RCC 7860 (cell line): ENCODE data around the gene TAF1B.
"Not testable (repeated sequence)": the region's sequence is repeated elsewhere in the genome, so short reads cannot be mapped to it uniquely, and the experiment has no call there.

Experiments
- DNase-seq: peaks from one replicate; pipeline ENCODE4 v3.0.0-alpha.2; 2015; ENCODE audit warnings: low spot score
- FAIRE-seq: peaks from 2 replicates; lab custom pipeline; 2012; peaks lifted over from hg19 to GRCh38; lab: Jason Lieb, UNC

TAF1B gene

DNA sequence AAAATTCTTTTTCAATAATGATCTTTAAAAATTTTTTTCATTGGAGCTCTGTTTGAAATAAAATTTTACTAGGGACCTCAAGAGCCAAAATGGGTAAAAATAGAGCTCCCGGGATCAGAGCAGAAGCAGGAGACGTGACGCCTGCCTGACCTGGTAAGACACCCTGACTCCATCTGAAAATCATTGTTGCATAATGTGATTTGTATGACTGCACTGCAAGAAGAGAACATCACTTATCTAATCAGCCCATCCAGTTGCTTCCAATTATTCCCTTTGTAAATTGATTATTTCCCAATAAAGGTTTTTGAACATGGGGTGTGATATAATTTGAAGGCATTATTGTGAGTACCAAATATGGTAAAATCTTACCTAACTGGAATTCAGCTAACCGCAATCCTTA is 17.1 kb upstream of the TAF1B start:
- no peak for DNase-seq
- no peak for FAIRE-seq

DNA sequence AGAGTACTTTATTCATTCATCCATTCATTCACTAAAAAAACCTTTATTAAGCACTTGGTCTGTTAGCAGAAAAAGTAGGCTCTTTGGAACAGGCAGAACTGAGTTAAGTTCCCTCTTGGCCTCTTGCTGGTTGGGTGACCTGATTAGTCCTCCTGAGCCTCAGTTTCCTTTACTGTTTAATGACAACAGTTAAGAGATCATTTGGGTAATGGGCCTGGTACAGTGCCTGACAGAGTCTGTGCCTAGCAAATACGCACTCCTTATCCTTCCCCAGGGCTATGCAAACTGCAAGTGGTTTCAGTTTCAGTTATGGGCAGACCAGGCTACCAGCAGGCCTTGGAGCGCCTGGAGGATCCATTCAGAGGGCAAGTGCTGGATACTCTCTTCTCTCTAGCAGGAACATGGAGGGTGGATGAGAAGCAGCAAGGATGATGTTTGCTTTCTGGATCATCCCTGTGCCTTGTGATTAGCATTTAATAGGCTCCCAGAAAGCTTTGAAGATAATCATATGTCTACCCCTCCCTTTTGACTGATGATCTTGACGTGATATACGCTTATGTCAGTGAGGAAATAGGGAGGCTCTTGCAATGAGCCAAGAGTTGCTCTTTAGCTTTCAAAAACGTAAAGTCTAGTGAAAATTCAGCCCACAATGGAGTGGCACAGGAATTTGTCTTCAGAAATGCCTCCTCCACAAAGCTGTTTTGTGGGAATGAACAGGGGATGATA is 12.4 kb upstream of the TAF1B start:
- DNase-seq: no peak
- FAIRE-seq: no peak

- DNase-seq: no peak
- no peak for FAIRE-seq
Measured at GRCh38 chr2:9831670-9832069, 11.6 kb upstream of the TAF1B start.

GRCh38 chr2:9832586-9832985 is 10.7 kb upstream of the TAF1B start:
- FAIRE-seq (no peak), DNase-seq (no peak)

GRCh38 chr2:9835068-9835467 is 8.2 kb upstream of the TAF1B start:
- not testable (repeated sequence) for FAIRE-seq, DNase-seq

- DNase-seq (no peak), FAIRE-seq (no peak)
Measured at GRCh38 chr2:9836074-9836473, 7.2 kb upstream of the TAF1B start.

DNA sequence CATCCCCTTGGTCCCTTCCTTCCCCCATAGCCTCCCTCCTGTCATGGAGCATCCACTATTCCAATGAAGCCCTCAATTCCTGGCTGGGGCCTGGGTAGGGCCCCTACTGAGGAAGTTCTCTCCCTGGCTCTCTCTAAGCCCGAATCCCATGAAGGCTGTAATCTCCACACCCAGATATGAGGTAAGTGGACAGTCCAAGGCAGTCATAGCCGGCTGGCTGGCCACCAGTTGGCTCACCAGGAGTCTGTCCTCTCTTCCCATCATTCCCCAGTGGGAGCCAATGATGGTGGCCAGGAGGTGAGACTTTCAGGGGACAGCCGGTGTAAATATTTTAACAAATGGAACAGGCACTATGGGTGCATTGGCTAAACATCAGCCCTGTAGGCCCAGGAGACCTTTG is 6.8 kb upstream of the TAF1B start:
- FAIRE-seq (no peak), DNase-seq (no peak)

- no peak for DNase-seq
- no peak for FAIRE-seq
Measured at GRCh38 chr2:9837451-9837850, 5.8 kb upstream of the TAF1B start.

DNA sequence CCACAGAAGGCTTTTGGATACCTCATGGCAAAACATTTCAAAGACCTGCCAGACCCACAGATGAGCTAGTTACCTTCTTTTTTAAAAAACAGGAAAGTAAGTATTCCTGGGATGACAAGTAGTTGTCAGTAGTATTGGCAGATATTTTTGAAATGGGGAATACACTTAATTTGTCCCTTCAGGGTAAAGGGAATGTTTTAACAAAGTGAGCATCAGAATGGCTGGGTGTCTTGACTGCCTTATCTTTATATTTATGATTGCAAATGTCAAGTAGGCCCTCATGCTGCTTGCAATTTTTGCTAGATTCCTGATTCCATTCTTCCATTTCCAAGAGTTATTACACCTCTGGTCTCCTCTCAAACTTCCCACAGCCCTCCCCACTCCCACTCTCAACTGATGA is 4.9 kb upstream of the TAF1B start:
- DNase-seq: no peak
- no peak for FAIRE-seq

- FAIRE-seq: no peak
- DNase-seq: no peak
Measured at GRCh38 chr2:9842487-9843228, 616 bp upstream of the TAF1B start.

- no peak for DNase-seq
Measured at GRCh38 chr2:9844036-9844483, 786 bp downstream of the TAF1B start.

DNA sequence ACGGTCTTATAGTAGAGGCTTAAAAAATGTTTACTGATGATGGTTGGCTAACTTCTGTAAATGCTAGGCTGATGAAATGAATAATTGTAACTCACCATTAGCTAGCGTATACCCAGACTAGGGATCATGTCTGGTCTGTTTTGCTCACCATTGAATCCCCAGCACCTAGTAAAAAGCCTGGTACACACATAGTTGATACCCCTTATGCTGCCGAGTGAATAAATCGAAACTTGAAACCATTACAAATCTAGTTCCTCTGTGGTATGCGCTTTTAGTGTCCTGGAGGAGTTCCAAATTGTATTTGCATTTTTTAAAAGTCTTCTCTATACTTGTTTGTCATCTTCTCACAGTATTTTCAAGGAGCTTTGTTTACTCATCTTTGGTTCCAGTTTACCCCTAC is 1.3 kb downstream of the TAF1B start:
- no peak for FAIRE-seq
- no peak for DNase-seq

More at GRCh38 chr2:9844036-9844483, 786 bp downstream of the TAF1B start:
- FAIRE-seq: no peak

GRCh38 chr2:9846554-9846953 is 3.3 kb downstream of the TAF1B start:
- DNase-seq (no peak), FAIRE-seq (no peak)

DNA sequence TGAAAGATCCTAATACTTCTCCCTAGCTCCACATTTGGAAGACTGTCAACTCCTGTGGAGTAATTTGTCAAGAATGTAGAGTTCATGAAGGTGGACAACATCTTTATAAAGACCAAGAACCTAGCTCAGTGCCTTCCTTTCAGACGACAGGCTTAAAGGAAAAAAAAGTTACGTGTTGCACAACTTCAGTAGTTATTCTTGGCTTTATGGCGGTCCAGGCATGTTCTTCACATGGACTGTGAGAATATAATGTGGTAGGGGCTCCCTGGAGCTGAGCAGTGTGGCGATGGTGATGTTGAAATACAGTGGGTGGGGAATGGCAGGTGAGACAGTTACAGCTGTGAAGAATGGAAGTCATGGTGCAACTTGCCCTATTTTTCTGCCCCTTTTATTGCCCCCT is 3.9 kb downstream of the TAF1B start:
- FAIRE-seq (no peak), DNase-seq (no peak)

DNA sequence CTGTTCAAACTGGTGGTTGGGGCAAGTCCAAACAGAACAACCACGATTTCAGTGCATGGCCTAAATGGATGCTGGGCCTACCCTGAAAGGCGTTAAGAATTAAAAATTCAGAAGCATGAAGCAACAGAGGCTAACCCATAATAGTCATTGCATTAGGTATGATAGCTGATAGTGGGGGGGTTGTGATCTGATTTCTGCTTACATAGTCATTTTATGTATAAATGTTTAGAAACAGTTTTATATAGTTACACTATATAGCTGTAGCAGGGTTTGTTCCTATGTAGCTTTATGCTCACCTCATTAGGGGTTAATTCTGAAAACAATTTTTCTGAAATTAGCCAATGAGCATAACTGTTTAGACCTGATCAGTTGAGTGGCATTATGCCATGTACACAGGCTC is 9.6 kb downstream of the TAF1B start:
- no peak for DNase-seq
- no peak for FAIRE-seq

DNA sequence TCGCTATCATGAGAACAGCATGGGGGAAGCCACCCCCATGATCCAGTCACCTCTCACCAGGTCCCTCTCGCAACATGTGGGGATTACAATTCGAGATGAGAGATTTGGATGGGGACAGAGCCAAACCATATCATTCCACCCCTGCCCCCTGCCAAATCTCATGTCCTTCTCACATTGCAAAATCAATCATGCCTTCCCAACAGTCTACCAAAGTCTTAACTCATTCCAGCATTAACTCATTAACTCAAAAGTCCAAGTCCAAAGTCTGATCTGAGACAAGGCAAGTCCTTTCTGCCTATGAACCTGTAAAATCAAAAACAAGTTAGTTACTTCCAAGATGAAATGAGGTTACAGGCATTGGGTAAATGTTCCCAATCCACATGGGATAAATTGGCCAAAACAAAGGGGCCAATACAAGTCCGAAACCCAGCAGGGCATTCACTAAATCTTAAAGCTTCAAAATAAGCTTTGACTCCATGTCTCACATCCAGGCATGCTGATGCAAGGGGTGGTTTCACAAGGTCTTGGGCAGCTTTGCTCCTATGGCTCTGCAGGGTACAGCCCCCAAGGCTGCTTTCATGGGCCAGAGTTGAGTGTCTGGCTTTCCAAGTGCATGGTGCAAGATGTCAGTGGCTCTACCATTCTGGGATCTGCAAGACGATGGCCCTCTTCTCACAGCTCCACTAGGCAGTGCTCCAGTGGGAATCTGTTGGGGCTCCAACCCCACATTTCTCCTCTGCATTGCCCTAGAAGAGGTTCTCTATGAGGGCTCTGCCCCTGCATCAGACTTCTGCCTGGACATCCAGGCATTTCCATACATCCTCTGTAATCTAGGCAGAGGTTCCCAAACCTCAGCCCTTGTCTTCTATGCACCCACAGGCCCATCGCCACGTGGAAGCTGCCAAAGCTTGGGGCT is 14.8 kb downstream of the TAF1B start:
- FAIRE-seq (no peak), DNase-seq (no peak)

DNA sequence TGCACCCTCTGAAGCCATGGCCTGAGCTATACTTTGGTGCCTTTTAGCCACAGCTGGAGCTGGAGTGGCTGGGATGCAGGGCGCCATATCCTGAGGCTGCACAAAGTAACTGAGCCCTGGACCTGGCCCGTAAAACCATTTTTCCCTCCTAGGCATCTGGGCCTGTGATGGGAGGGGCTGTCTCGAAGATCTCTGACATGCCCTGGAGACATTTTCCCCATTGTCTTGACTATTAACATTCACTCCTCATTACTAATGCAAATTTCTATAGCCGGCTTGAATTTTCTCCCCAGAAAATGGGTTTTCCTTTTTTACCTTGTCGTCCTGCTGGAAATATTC is 15.4 kb downstream of the TAF1B start:
- no peak for FAIRE-seq
- no peak for DNase-seq

DNA sequence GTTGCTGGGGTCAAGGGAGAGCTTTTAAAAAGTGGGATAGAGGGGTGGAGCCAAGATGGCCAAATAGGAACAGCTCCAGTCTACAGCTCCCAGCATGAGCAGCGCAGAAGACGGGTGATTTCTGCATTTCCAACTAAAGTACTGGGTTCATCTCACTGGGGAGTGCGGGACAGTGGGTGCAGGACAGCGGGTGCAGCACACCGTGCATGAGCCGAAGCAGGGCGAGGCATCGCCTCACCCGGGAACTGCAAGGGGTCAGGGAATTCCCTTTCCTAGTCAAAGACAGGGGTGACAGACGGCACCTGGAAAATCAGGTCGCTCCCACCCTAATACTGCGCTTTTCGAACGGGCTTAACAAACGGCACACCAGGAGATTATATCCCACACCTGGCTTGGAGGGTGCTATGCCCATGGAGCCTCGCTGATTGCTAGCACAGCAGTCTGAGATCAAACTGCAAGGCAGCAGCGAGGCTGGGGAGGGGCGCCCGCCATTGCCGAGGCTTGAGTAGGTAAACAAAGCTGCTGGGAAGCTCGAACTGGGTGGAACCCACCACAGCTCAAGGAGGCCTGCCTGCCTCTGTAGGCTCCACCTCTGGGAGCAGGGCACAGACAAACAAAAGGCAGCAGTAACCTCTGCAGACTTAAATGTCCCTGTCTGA is 17.8 kb downstream of the TAF1B start:
- not testable (repeated sequence) for FAIRE-seq

GRCh38 chr2:9867881-9868280 is 24.6 kb downstream of the TAF1B start:
- no peak for FAIRE-seq

More for the DNA sequence above, 17.8 kb downstream of the TAF1B start:
- DNase-seq: not testable (repeated sequence)

GRCh38 chr2:9873337-9873736 is 30.1 kb downstream of the TAF1B start:
- FAIRE-seq: no peak

More at GRCh38 chr2:9867881-9868280, 24.6 kb downstream of the TAF1B start:
- no peak for DNase-seq

DNA sequence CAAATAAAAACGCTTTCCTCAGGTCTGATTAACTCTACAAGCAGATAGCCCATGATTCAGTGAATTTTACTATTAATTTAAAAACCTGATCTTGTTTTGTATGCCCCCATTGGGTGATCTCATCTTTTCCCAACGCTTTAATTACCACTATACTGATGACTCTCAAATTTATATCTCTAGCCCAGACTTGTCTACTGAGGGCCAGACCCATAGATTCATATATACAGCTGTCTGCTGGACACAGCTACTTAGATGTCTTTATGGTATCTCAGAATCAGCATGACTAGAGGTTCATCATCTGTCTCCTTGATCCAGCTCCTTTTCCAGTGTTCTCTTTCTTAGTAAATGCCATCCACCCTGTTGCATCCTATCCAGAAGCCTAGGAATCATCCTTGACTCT is 33.8 kb downstream of the TAF1B start:
- no peak for FAIRE-seq

More at GRCh38 chr2:9873337-9873736, 30.1 kb downstream of the TAF1B start:
- no peak for DNase-seq

More for the DNA sequence above, 33.8 kb downstream of the TAF1B start:
- DNase-seq: no peak
